ENCODE data around the gene SELENOO.

The SELENOO gene

GRCh38 chr22:50256258-50256862 lies 55.5 kb downstream of the SELENOO start:
- TF ChIP-seq CTCF (IDR thresholded peaks at IDR 0.05), result no peak
- Histone ChIP-seq H3K79me2 (no peaks in the 10 kb centered on the region), H3K4me2 (ENCODE audit: low read length) (no peak overlapping the region), H3K4me1 (peaks cover 4% of the 10 kb centered on the region), H3K36me3 (ENCODE audit: control insufficient read depth, insufficient read depth, low read length) (no peaks in the 10 kb centered on the region), H3K27ac (no peak overlapping the region), H3K4me3 (ENCODE audit: low read depth, low read length) (no peak overlapping the region), H3K9me3 (ENCODE audit: control insufficient read depth, low read length) (no peaks in the 10 kb centered on the region), H2AFZ (no peak overlapping the region), H3K27me3 (ENCODE audit: control insufficient read depth, insufficient read depth, low read length) (no peaks in the 10 kb centered on the region), H3K9ac (no peak overlapping the region)

DNA sequence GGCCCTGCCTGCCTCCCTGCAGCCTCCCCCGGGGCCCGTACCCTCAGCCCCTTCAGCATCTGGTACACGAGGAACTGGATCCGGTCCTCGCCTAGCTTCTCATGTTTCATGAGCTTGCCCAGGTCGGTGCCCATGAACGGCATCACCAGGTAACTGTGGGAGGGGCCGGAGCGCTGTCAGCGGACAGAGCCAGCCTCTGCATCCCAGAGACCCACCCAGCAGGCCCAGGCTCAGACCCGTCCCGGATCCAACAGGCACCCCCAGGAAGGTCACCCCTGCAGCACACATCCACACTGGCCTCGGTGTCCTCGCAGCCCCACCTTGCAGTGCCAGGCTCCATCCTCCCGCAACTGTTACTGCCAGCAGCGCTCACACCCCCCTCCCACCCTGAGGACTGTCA lies 56.2 kb downstream of the SELENOO start:
- no peak overlapping the region for H3K4me2 ChIP-seq (ENCODE audit: low read length)
- no peak overlapping the region for H3K27ac ChIP-seq
- TF ChIP-seq CTCF (IDR thresholded peaks at IDR 0.05), result no peak
- H3K9me3 ChIP-seq (ENCODE audit: control insufficient read depth, low read length), result no peaks in the 10 kb centered on the region
- H3K4me3 ChIP-seq (ENCODE audit: low read depth, low read length), result no peak overlapping the region
- H2AFZ ChIP-seq, result no peak overlapping the region
- no peaks in the 10 kb centered on the region for H3K79me2 ChIP-seq
- H3K4me1 ChIP-seq, result peaks cover under 1% of the 10 kb centered on the region
- H3K27me3 ChIP-seq (ENCODE audit: control insufficient read depth, insufficient read depth, low read length), result no peaks in the 10 kb centered on the region
- no peaks in the 10 kb centered on the region for H3K36me3 ChIP-seq (ENCODE audit: control insufficient read depth, insufficient read depth, low read length)
- H3K9ac ChIP-seq, result no peak overlapping the region

GRCh38 chr22:50257451-50258360 lies 56.9 kb downstream of the SELENOO start:
- no peak overlapping the region for H3K27ac ChIP-seq
- no peaks in the 10 kb centered on the region for H3K9me3 ChIP-seq (ENCODE audit: control insufficient read depth, low read length)
- no peaks in the 10 kb centered on the region for H3K36me3 ChIP-seq (ENCODE audit: control insufficient read depth, insufficient read depth, low read length)
- no peak overlapping the region for H2AFZ ChIP-seq
- no peak for TF ChIP-seq CTCF (IDR thresholded peaks at IDR 0.05)
- no peak overlapping the region for H3K4me3 ChIP-seq (ENCODE audit: low read depth, low read length)
- H3K27me3 ChIP-seq (ENCODE audit: control insufficient read depth, insufficient read depth, low read length), result no peaks in the 10 kb centered on the region
- H3K9ac ChIP-seq, result no peak overlapping the region
- no peaks in the 10 kb centered on the region for H3K79me2 ChIP-seq
- H3K4me2 ChIP-seq (ENCODE audit: low read length), result no peak overlapping the region
- H3K4me1 ChIP-seq, result peaks cover 3% of the 10 kb centered on the region

DNA sequence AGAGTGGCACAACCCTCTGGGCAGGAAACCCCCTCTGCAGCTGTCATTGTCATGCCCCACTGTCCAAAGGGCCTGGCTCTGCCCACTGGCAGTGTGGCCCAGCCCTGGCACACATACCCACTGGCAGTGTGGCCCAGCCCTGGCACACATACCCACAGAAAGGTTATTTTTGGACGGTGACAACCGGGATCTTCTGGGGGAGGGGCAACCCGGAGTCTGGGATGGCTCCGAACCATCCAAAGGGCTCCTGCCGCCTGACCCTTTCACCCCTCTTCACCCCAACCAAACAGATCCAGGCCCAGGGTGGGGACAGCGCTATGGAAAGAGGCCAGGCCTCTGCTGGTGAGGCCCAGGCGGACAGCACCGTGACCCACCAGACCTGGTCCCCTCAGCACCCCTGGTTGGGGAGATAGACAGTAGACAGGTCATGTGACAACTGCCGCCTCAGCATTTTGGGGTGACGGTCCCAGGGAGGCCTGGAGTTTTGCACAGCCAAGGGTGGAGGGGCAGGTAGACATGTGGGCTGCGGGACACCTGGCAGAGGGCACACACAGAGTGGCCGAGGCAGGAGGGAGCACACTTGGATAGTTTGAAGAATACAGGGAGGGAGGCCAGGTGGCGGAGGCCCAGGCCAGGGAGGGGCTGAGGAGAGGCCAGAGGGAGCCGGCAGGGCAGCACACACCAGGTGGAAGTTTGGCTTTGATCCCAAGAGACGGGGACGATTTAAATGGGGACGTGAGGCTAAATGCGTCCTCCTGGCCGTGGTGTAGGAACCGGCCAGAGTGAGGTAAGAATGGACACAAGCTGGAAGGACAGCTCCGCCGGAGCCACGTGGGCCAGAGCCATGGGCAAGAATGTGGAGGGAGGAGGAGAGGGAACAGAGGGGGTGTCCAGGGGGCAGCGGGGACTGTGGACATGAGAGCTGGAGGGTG lies 57.8 kb downstream of the SELENOO start:
- no peak overlapping the region for H3K9ac ChIP-seq
- no peak overlapping the region for H3K27ac ChIP-seq
- H3K4me1 ChIP-seq, result peaks cover 3% of the 10 kb centered on the region
- no peak overlapping the region for H2AFZ ChIP-seq
- no peaks in the 10 kb centered on the region for H3K27me3 ChIP-seq (ENCODE audit: control insufficient read depth, insufficient read depth, low read length)
- no peaks in the 10 kb centered on the region for H3K79me2 ChIP-seq
- no peak overlapping the region for H3K4me3 ChIP-seq (ENCODE audit: low read depth, low read length)
- no peak overlapping the region for H3K4me2 ChIP-seq (ENCODE audit: low read length)
- no peaks in the 10 kb centered on the region for H3K9me3 ChIP-seq (ENCODE audit: control insufficient read depth, low read length)
- H3K36me3 ChIP-seq (ENCODE audit: control insufficient read depth, insufficient read depth, low read length), result no peaks in the 10 kb centered on the region
- TF ChIP-seq CTCF (IDR thresholded peaks at IDR 0.05), result no peak

All from parathyroid adenoma (tissue), 2 donors.